Effector memory CD4-positive, alpha-beta T cell (primary cell): ENCODE measurements around the gene ZNF407.
A peak's percentile ranks its signal among the peaks of the same experiment; 100 is the strongest.

Experiments
- DNase-seq, 3 donors: peaks; one replicate each; pipeline ENCODE4 v3.0.0-alpha.2; 2020
- H3K27ac ChIP-seq: 2 replicates; pipeline ENCODE4 v1.7.0; 2013; ENCODE audit warnings: mild to moderate bottlenecking, low read length, moderate library complexity; ENCODE audit not compliant: insufficient read depth, poor library complexity, severe bottlenecking
- H3K27me3 ChIP-seq: replicated peaks from 2 replicates; pipeline ENCODE4 v1.7.0; 2013; ENCODE audit warnings: mild to moderate bottlenecking, low read length; ENCODE audit not compliant: insufficient read depth, control insufficient read depth, poor library complexity, severe bottlenecking
- H3K36me3 ChIP-seq: 2 replicates; pipeline ENCODE4 v1.7.0; 2013; ENCODE audit warnings: mild to moderate bottlenecking, low read length, moderate library complexity; ENCODE audit not compliant: control insufficient read depth, insufficient read depth
- H3K4me1 ChIP-seq: 2 replicates; pipeline ENCODE4 v1.7.0; 2013; ENCODE audit warnings: low read length, mild to moderate bottlenecking; ENCODE audit not compliant: control insufficient read depth, insufficient read depth, poor library complexity, severe bottlenecking
- H3K4me3 ChIP-seq: 2 replicates; pipeline ENCODE4 v1.7.0; 2013; ENCODE audit warnings: low read length, low read depth, mild to moderate bottlenecking; ENCODE audit not compliant: insufficient read depth, poor library complexity, severe bottlenecking
- H3K9me3 ChIP-seq: 2 replicates; pipeline ENCODE4 v1.7.0; 2013; ENCODE audit warnings: mild to moderate bottlenecking, low read length, moderate library complexity; ENCODE audit not compliant: control insufficient read depth

The ZNF407 gene

DNA sequence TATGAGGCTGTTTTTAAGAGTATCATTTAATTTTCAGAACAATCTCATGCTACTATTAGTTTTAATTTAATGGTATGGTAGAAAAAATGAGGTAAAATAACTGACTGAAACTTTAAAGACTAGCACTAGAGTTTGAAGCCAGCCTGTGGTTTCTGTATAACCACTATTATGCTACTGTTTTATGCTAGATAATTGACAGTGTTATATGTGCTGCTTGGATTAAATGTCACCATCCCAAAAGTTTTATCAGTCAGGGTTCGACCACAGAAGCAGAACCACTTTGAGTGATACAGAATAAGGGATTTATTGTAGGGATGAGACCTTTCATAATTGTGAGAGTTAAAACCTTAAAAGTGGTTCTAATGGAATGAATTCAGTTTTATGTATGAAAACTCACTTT lies 339.6 kb downstream of the ZNF407 start:
- no peak for DNase-seq
- H3K9me3 ChIP-seq: no peaks in the 10 kb centered on the region
- no peak overlapping the region for H3K4me3 ChIP-seq
- H3K27me3 ChIP-seq: no peaks in the 10 kb centered on the region
- peaks cover 4% of the 10 kb centered on the region for H3K4me1 ChIP-seq
- H3K36me3 ChIP-seq: no peaks in the 10 kb centered on the region
- H3K27ac ChIP-seq: no peak overlapping the region

DNA sequence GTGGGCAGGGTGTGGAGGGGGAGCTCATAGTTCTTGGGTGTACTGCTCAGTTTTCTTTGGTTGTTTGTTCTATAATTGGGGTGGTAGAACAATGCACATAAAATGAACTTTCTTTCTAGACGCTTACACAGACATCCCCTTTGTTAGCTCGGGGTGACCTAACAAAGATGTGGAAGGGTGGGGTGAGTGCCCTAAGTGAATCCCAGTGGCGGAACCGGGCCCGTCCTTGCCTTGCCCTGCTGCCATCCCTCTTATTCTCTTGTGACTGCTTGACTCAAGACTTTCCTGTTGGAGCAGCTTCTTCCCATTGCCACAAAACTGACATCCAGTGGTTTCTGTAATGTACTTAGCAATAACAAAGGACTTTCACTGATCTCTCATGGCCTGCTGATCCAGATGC lies 343.2 kb downstream of the ZNF407 start:
- H3K4me1 ChIP-seq: peaks cover 4% of the 10 kb centered on the region
- H3K27me3 ChIP-seq: no peaks in the 10 kb centered on the region
- H3K36me3 ChIP-seq: no peaks in the 10 kb centered on the region
- no peak for DNase-seq
- H3K27ac ChIP-seq: no peak overlapping the region
- no peaks in the 10 kb centered on the region for H3K9me3 ChIP-seq
- no peak overlapping the region for H3K4me3 ChIP-seq

DNA sequence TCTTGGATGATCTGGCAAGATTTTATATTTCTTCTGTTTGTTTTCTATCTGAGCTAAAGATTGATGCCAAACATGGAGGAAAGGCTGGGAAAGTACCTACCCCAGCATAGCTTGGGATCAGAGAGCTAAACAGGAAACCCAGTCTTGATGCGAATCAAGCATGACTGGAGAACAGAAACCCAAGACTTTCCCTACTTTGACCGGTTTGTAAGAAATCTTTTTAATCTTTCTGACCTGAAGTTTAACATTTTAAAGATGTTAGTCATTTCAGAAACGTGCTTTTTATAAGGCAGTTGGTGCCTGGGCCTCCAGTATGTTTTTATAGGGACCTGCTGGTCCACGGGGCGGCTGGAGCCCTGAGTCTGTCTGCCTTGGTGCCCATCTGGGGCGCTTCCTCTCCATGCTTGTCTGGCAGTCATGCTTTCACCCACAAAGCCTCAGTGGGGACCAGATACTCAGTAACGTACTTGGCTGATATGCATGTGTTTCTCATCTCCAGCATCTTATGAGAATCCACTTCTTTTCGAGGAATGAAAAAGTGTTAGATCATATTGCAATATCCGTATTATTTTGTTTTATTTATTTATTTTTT lies 344.7 kb downstream of the ZNF407 start:
- peak overlapping the region; percentile 20 for H3K4me3 ChIP-seq
- H3K9me3 ChIP-seq: no peaks in the 10 kb centered on the region
- no peak for DNase-seq
- H3K27ac ChIP-seq: peak overlapping the region; percentile 31
- peaks cover 4% of the 10 kb centered on the region for H3K4me1 ChIP-seq
- H3K27me3 ChIP-seq: no peaks in the 10 kb centered on the region
- no peaks in the 10 kb centered on the region for H3K36me3 ChIP-seq

DNA sequence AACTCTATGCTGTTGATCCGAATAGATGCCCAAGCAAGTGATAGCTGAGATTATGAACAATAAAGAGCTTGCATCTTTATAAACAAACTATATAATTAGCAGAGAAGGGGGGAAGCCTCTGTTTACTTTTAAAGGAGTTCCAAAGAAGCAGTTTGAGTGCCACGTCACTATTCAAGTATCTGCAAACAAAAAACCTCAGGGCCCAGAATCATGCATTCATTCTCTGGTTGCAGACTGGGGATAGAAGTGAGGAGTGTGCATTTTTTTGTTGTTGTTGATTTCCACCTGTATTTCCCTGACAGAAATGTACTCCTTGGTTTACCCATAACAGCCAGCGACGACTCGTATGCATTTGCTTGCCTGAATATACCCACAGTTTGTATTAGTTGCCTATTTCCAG lies 347.0 kb downstream of the ZNF407 start:
- Histone ChIP-seq H3K4me3 (no peak overlapping the region), H3K4me1 (peaks cover 4% of the 10 kb centered on the region), H3K27me3 (no peaks in the 10 kb centered on the region), H3K9me3 (no peaks in the 10 kb centered on the region), H3K27ac (no peak overlapping the region), H3K36me3 (no peaks in the 10 kb centered on the region)
- no peak for DNase-seq

DNA sequence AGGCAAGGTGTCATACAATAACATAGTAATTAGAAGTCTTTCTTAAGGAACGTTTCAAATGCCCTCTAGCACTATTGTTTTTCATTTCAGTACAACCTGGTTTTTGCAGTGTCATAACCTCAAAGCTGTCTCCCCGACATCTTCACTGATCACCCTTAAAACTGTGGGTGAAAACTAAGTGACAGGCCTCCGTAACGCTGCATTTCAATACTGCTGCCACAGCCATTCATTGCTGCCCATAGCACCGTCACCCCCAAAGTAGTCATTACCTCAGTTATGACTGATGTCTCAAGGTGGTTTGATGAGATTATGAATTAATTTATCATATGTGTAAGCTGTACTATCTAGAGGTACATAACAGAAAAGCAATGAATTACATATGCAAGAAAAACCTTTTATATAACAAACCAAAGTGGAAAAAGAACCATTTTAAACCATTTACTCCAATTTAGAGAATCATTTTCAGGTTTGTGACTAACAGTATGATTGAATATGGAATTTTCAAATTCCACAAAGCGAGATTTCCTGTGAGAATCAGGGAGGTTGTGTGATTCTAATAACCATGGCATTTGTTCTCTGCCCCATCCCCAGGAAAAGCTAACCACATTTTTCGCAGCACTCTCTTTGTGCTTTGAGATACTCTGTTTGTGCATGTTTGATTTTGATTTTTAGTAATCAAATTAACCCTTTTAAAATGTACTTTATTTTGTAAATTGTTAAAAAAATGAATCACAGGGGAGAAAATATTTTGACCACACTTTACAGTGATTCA lies 348.3 kb downstream of the ZNF407 start:
- Histone ChIP-seq H3K27me3 (no peaks in the 10 kb centered on the region), H3K4me1 (peaks cover 7% of the 10 kb centered on the region), H3K36me3 (no peaks in the 10 kb centered on the region), H3K4me3 (no peak overlapping the region), H3K9me3 (no peaks in the 10 kb centered on the region), H3K27ac (no peak overlapping the region)
- no peak for DNase-seq

DNA sequence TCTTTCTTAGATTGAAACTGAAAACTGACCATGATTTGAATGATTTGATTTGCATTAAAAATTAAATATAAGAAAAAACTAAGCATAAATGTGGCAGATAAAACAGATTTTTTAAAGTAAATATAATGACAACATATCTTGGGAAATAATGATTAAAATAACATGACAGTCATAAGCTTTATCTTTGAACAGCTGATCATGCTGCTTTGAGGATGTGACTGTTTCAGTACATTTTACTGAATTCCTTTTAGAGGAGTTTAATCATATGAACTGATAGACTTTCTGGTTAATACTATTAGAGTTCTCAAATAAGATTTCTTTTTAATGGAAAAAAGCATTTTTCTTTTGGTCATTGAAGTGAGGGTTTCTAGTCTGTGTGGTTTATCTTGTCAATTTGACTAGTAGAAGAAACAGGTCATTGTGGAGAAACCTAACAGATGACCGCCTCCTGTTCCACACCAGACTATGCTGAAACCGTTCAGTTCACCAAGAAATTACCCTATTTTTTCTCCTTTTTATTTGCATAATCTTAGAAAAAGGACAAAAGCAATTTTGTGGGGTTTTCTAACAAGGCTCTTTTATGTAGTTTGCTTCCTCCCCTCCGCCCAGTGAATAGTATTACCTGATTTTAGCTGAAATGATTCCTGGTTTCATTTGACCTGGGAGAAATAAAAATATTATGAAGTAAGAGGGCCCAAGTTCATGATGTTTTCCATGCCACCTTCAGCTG lies 349.1 kb downstream of the ZNF407 start:
- Histone ChIP-seq H3K4me3 (no peak overlapping the region), H3K36me3 (no peaks in the 10 kb centered on the region), H3K27me3 (no peaks in the 10 kb centered on the region), H3K4me1 (peaks cover 10% of the 10 kb centered on the region), H3K27ac (no peak overlapping the region), H3K9me3 (no peaks in the 10 kb centered on the region)
- no peak for DNase-seq

DNA sequence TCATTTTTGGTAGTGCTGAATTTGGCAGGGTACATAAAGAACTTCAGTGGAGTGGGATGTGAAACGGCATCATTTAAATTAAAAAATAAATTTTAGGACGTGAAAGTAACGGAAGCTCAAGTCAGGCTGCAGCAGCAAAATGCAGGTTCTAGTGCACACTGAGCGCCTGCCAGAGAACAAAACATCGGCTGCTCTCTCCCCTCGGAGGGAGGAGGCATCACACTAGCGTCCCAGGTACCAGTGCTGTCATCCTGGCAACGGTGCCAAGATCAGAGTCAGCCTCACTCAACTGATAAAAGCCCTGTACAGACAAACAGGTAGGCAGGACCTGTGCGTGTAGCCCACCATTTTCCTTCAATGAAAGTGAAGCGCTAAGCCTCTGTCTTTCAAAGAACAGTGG lies 349.7 kb downstream of the ZNF407 start:
- Histone ChIP-seq H3K27ac (no peak overlapping the region), H3K9me3 (no peaks in the 10 kb centered on the region), H3K4me3 (no peak overlapping the region), H3K27me3 (no peaks in the 10 kb centered on the region), H3K36me3 (no peaks in the 10 kb centered on the region), H3K4me1 (peaks cover 7% of the 10 kb centered on the region)
- DNase-seq: no peak

DNA sequence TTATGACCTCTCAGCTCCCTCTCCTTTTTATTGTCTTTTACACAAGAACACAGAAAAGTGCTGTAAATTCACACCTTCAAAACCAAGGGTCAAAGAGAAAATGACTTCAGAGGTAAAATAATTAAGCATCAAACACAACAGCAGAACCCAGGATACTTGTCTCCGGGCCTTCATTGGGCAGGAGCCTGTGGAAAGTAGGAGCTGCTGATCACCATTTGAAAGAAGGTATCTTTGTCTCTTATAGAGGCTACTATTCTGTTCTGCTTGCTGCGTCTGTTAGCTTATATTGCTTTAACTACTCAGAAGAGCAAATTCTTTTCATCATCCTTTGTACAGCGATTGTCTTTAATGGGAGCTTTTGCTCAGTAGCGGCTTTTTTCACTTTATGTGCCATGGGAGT lies 350.2 kb downstream of the ZNF407 start:
- no peak for DNase-seq
- no peak overlapping the region for H3K4me3 ChIP-seq
- H3K4me1 ChIP-seq: peaks cover 7% of the 10 kb centered on the region
- no peaks in the 10 kb centered on the region for H3K27me3 ChIP-seq
- H3K9me3 ChIP-seq: no peaks in the 10 kb centered on the region
- H3K27ac ChIP-seq: no peak overlapping the region
- H3K36me3 ChIP-seq: no peaks in the 10 kb centered on the region

DNA sequence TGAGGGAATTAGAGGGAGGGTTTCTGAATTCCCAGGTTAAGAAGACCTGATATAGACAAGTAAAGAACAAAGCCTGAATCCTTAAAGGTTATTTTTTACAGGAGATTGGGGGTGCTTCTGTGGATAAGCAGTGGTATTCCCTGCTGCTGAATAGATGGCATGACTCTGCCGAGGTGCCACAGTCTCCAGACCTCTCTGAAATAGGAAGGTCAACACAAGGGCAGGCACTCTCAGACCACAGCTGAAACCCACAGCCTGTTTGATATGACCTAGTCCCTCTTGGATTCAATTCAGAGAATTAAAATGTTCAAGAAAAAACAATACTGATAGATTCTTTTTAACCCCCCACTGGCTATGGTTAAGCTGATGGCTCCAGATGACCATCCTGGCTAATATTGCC lies 351.9 kb downstream of the ZNF407 start:
- Histone ChIP-seq H3K9me3 (no peaks in the 10 kb centered on the region), H3K4me3 (no peak overlapping the region), H3K4me1 (peaks cover 7% of the 10 kb centered on the region), H3K27me3 (no peaks in the 10 kb centered on the region), H3K36me3 (no peaks in the 10 kb centered on the region), H3K27ac (no peak overlapping the region)
- no peak for DNase-seq

DNA sequence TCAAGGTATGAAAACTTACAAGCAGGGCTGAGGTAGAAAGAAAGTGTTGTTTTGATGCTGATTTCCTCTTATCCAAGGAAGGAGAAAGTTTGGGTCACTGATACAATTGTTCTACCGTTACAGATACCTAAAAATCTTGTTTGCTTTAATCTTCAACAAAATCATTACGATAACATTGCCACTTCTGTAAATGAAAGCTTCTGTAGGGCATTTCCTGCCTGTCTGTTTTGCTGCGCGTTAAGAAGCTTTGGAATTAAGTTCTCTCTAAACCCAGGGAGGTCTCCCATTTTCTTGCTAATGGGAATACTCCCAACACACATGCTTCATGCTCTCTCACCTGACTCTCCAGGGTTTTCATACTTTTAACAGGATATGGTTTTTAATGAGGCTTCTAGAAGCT lies 352.8 kb downstream of the ZNF407 start:
- Histone ChIP-seq H3K27ac (peak overlapping the region; percentile 24), H3K9me3 (no peaks in the 10 kb centered on the region), H3K4me3 (no peak overlapping the region), H3K27me3 (no peaks in the 10 kb centered on the region), H3K36me3 (no peaks in the 10 kb centered on the region), H3K4me1 (peaks cover 7% of the 10 kb centered on the region)
- no peak for DNase-seq
